ENCODE results near the gene ADAMTSL4.

The ADAMTSL4 gene

DNA sequence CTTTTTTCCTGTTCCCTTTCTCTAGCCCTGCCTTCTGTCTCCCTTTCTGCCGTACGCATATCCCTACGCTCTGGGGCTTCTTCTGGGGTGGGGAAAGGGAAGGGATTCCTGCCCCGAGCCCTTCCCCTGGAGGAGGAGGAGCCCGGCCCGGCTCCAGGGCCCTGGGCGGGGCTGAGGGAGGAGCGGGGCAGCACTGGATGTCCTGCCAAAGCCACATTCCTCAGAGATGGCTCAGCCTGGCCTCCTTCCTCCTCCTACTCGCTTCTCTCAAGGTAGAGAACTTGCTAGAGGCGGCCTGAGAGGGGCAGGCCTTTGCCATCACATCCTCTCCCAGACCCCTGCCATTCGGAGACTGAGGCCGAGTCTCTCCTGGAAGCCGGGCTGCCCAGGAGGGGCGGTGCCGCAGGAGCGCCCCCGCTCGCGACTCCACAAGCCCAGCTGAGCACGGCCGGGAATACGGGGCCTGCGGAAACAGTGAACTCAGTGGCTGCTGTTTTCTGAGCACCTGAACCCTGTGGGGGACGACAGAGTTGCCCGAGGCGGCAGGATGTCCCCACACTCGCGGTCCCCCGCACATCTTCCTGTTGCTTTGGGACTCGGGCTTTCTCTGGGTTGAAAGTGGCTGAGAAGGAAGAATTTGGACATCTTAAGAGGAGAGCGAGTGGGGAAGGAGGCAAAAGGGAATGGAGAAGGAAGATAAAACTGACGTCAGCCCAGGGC, 12.2 kb downstream of the ADAMTSL4 start:
- peak overlapping the region; percentile 100 for H3K27ac ChIP-seq
- TF ChIP-seq ZFX (IDR thresholded peaks at IDR 0.05; ENCODE audit: borderline replicate concordance): no peak
- TF ChIP-seq, protein P1, sequence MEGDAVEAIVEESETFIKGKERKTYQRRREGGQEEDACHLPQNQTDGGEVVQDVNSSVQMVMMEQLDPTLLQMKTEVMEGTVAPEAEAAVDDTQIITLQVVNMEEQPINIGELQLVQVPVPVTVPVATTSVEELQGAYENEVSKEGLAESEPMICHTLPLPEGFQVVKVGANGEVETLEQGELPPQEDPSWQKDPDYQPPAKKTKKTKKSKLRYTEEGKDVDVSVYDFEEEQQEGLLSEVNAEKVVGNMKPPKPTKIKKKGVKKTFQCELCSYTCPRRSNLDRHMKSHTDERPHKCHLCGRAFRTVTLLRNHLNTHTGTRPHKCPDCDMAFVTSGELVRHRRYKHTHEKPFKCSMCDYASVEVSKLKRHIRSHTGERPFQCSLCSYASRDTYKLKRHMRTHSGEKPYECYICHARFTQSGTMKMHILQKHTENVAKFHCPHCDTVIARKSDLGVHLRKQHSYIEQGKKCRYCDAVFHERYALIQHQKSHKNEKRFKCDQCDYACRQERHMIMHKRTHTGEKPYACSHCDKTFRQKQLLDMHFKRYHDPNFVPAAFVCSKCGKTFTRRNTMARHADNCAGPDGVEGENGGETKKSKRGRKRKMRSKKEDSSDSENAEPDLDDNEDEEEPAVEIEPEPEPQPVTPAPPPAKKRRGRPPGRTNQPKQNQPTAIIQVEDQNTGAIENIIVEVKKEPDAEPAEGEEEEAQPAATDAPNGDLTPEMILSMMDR (IDR thresholded peaks at IDR 0.05): peak; percentile 71

- H3K27ac ChIP-seq: peak overlapping the region; percentile 100
- TF ChIP-seq, protein P1 (IDR thresholded peaks at IDR 0.05): no peak
- TF ChIP-seq ZFX (IDR thresholded peaks at IDR 0.05; ENCODE audit: borderline replicate concordance): no peak
These were observed 12.8 kb downstream of the ADAMTSL4 start for GRCh38 chr1:150561974-150562445.

DNA sequence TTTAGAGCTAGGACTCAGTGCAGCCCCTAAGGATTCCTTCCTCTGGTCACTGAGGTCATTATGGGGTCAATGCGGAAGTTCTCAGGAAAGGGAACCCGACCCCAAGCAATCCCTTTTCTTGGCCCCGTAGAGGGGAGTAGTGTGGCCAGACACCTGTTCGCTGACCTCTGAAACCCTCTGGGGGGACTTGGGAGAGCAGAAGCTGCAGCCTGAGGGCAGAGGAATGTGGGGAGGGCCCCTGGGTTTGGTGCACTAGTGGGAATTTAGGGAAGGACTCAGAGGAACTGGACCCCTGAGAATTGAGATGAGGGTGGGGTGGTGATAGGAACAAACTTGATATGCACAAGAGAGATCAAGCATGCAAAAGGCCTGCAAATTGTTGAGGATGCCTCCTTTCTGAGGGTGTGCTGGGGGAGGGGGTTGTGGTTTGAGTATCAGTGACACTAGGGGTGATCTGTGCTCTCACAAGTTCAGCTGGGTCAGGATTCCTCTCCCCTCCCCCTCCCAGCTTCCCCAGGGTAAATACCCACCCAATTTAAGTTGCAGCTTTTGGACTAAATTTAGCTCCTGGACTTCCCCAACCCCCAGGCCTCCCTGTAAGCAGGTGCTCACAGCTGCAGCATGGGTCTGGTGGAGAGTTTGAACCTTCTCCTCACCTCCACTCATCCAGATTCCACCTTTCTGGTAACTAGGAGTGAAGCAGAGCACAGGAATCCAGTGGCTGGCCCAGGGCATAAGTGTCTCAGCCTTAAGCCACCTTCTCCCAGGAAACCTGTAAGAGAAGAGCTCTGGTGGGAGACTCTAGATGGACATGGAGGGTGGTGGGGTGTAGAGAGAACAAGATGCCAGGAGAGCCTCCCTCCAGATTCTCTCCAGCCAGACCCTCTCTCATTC, 13.5 kb downstream of the ADAMTSL4 start:
- H3K27ac ChIP-seq: peak overlapping the region; percentile 100
- TF ChIP-seq ZFX (IDR thresholded peaks at IDR 0.05; ENCODE audit: borderline replicate concordance): no peak
- TF ChIP-seq, protein P1 (IDR thresholded peaks at IDR 0.05): no peak

DNA sequence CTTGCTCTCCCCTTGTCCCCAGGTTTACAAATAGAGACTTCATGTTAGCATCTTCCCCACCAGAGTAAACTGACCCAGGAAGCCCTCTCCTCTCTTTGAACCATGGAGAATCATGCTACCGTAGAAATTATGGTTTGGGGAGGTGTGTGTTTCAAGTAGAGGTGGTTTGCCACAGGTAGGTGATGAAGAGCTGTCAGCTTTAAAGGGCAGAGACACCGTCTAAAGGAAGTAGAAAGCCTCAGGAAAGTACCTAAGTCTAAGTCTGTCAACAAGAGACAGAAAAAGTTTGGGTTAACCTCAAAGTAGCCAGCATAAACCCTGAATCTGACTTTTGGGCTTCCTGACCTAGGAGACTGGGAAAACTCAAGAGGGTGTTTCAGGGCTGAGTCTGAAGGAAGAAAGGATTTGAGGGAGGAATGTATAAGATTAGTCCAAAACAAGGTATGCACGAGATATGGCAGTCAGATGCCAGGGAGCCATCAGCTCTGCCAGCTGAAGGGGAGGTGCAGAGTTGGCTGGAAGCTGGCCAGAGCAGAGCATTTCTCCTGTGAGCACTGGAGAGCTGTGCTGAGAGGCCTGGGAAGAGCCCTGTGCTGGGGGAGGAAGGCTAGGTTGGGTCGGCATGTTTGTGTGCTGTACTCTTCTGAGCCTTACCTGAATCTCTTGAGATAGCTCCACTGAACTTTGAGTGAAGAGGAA, 14.3 kb downstream of the ADAMTSL4 start:
- H3K27ac ChIP-seq: peak overlapping the region; percentile 100
- TF ChIP-seq, protein P1 (IDR thresholded peaks at IDR 0.05): no peak
- TF ChIP-seq ZFX (IDR thresholded peaks at IDR 0.05; ENCODE audit: borderline replicate concordance): no peak

- TF ChIP-seq, protein P1 (IDR thresholded peaks at IDR 0.05): no peak
- TF ChIP-seq ZFX (IDR thresholded peaks at IDR 0.05; ENCODE audit: borderline replicate concordance): no peak
- H3K27ac ChIP-seq: peak overlapping the region; percentile 100
These were observed 15.1 kb downstream of the ADAMTSL4 start for GRCh38 chr1:150564051-150564991.

DNA sequence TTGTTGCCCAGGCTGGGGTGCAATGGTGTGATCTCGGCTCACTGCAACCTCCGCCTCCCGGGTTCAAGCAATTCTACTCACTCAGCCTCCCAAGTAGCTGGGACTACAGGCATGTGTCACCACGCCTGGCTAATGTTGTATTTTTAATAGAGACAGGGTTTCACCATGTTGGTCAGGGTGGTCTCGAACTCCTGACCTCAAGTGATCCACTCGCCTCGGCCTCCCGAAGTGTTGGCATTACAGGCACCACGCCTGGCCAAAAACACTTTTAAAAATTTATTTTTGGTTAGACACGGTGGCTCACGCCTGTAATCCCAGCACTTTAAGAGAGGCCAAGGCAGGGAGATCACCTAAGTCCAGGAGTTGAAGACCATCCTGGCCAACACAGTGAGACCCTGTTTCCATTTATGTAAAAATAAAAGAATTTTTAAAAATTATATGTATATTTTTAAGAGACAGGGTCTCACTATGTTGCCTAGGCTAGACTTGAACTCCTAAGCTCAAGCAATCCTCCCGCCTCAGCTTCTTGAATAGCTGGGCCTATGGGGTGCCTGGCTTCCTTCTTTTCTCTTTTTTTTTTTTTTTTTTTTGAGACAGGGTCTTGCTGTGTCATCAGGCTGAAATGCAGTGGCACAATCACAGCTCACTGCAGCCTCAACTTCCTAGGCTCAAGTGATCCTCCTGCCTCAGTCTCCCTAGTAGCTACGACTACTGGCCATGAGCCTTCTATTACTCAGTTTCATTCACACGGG, 16.2 kb downstream of the ADAMTSL4 start:
- peak overlapping the region; percentile 100; the same call in 1 of the 2 replicates for H3K27ac ChIP-seq

Data from 22Rv1 (cell line).